Uterus (tissue), 4 donors: ENCODE measurements around the gene EVA1A. TPM values are rescaled to one million over a fixed set of nuclear protein-coding genes. Genes with fewer than 3 reads are reported as not detected.

Experiments used
- DNase-seq, 2 donors: peaks; one replicate each; pipeline ENCODE4 v3.0.0-alpha.2; 2019 to 2020
- H3K27ac ChIP-seq, 2 donors: fragments of 200-600 bp; sonication (generic); 1 replicate in 1 of 2; 2 replicates in 1 of 2; pipeline ENCODE4 v1.5.1; 2016 to 2018
- H3K27me3 ChIP-seq, 2 donors: fragments of 200-600 bp; sonication (generic); one replicate each; pipeline ENCODE4 v1.5.1; 2018 to 2019; ENCODE audit warnings: control low read depth in 1 of 2
- H3K36me3 ChIP-seq, 2 donors: fragments of 200-600 bp; sonication (generic); one replicate each; pipeline ENCODE4 v1.5.1; 2019; ENCODE audit warnings: control low read depth in 1 of 2
- H3K4me1 ChIP-seq, 2 donors: fragments of 200-600 bp; sonication (generic); one replicate each; pipeline ENCODE4 v1.5.1; 2018 to 2019; ENCODE audit warnings: control low read depth in 1 of 2
- H3K4me3 ChIP-seq, 2 donors: fragments of 200-600 bp; sonication (generic); 1 replicate in 1 of 2; 2 replicates in 1 of 2; pipeline ENCODE4 v1.5.1; 2018 to 2019; ENCODE audit warnings: mild to moderate bottlenecking in 1 of 2
- H3K9me3 ChIP-seq, 2 donors: fragments of 200-600 bp; sonication (generic); one replicate each; pipeline ENCODE4 v1.5.1; 2019; ENCODE audit warnings: control low read depth in 1 of 2
- CTCF ChIP-seq, 4 experiments: fragments of 200-600 bp in 2 of 4; fragments of 450-650 bp in 2 of 4; sonication (generic) in 2 of 4; IDR thresholded peaks; one replicate each; pipeline ENCODE4 v1.5.1; 2016 to 2019; ENCODE audit warnings: antibody characterized with exemption in 4 of 4, mild to moderate bottlenecking in 2 of 4, moderate library complexity in 1 of 4
- POLR2A ChIP-seq, 2 donors: fragments of 450-650 bp; IDR thresholded peaks; one replicate each; pipeline ENCODE4 v1.6.1; 2016; ENCODE audit warnings: antibody characterized with exemption in 2 of 2, mild to moderate bottlenecking in 1 of 2, moderate library complexity in 1 of 2
- intact Hi-C: fragments of 100-400 bp; cut with DNase I; formaldehyde crosslinking; loops from one replicate; pipeline ENCODE4 v1.15.1; 2023; ENCODE audit warnings: low total_unique reads
- total RNA-seq, 4 donors: library from RNA; depleted of rRNA in 3 of 4; stranded (reverse); fragments of >200 nt in 3 of 4; gene quantifications; one replicate each; pipeline versions ENCODE4 v1.1.0 to v1.2.4, GENCODE V29; 2014 to 2023
- donor health status: DM: yes; HTN: yes; CAD: no.

Gene EVA1A
- total RNA-seq, 4 donors from 2014 or later = 1.2 to 22.1 (median 2.3) TPM; not detected in 1

- no peak for DNase-seq
- intact Hi-C loops = no loop called here
- no peaks in the 10 kb centered on the region for H3K9me3 ChIP-seq
- H3K36me3 ChIP-seq = no peaks in the 10 kb centered on the region
- H3K4me1 ChIP-seq = no peaks in the 10 kb centered on the region
- no peak overlapping the region for H3K4me3 ChIP-seq
- TF ChIP-seq POLR2A (IDR thresholded peaks at IDR 0.05) = no peak
- no peak for TF ChIP-seq CTCF (IDR thresholded peaks at IDR 0.05)
- no peaks in the 10 kb centered on the region for H3K27me3 ChIP-seq
- H3K27ac ChIP-seq = peak overlapping the region in 1 of 2 donors; percentile 15
Observed at GRCh38 chr2:75516378-75517360, 44.1 kb downstream of the EVA1A start.

GRCh38 chr2:75515584-75516368, 45.0 kb downstream of the EVA1A start:
- no peaks in the 10 kb centered on the region for H3K4me1 ChIP-seq
- no peak for DNase-seq
- no peak overlapping the region for H3K4me3 ChIP-seq
- no peak overlapping the region for H3K27ac ChIP-seq
- H3K27me3 ChIP-seq = no peaks in the 10 kb centered on the region
- intact Hi-C loops = no loop called here
- TF ChIP-seq POLR2A (IDR thresholded peaks at IDR 0.05) = no peak
- no peak for TF ChIP-seq CTCF (IDR thresholded peaks at IDR 0.05)
- no peaks in the 10 kb centered on the region for H3K36me3 ChIP-seq
- no peaks in the 10 kb centered on the region for H3K9me3 ChIP-seq

DNA sequence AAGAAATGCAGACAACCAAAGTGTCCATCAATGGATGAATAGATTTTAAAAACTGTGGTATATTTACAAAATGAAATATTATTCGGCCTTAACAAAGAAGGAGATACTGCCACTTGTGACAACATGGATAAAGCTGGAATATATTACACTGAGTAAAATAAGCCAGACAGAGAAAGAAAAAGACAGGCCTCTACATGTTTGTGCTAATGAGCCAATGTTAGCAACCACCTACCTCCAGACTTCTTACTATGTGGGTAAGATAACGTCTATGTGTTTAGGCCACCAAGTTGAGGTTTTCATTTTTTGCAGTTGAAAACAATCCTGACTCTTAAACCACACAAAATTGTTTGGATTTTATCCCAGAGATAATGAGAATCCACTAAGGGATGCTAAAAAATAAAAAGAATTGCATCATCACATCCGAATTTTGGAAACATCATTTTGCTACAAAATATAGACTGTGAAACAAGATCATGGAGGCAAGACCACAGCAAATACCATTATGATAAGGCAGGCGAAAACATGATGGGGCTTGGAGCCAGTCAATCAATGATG, 47.0 kb downstream of the EVA1A start:
- Histone ChIP-seq H3K27me3 (no peaks in the 10 kb centered on the region), H3K4me3 (no peak overlapping the region), H3K9me3 (no peaks in the 10 kb centered on the region), H3K4me1 (no peaks in the 10 kb centered on the region), H3K27ac (no peak overlapping the region), H3K36me3 (no peaks in the 10 kb centered on the region)
- TF ChIP-seq POLR2A (IDR thresholded peaks at IDR 0.05) (no peak), CTCF (IDR thresholded peaks at IDR 0.05) (no peak)
- intact Hi-C loops = no loop called here
- DNase-seq = no peak

DNA sequence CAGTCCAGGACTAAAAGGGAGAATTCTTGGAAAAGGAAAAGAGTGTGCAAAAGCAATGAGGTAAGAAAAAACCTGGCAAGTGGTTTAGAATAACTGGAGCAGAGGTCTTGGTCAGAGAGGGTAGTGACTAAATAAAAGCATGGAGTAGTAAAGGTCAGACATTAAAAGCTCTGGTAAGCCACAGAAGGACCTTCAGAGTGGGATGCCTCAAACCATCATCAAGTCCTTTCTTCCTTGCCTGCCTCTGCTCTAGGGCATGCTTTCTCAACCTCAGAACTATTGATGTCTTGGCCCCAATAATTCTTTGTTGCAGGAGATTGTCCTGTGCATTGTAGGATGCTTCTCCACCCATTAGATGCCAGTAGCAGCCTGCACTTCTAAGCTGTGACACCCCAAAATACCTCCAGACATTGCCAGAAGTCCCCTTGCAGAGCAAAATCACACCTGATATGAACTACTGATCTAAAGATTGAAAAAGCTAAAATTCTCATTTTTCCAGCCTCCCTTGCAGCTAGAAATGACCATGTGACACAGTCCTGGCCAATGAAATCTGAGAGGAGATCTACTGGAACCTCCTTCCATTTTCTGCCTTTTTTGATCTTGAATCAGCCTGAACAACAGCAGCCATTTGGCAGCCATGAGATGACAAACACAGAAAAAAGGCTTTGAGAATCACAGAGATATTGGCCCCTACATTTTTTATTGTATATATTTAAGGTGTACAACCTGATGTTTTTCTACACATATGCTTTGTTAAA, 48.1 kb downstream of the EVA1A start:
- TF ChIP-seq POLR2A (IDR thresholded peaks at IDR 0.05) (no peak), CTCF (IDR thresholded peaks at IDR 0.05) (no peak)
- DNase-seq = no peak
- Histone ChIP-seq H3K27me3 (no peaks in the 10 kb centered on the region), H3K36me3 (no peaks in the 10 kb centered on the region), H3K9me3 (no peaks in the 10 kb centered on the region), H3K27ac (no peak overlapping the region), H3K4me1 (no peaks in the 10 kb centered on the region), H3K4me3 (no peak overlapping the region)
- intact Hi-C loops = no loop called here
